Activated T-helper 1 cell treated with anti-CD3 and anti-CD28 coated beads, Interleukin-2, amount 50 U/mL, for 16 hours (primary cell): ENCODE data around the gene TRIM41.
"Not testable (repeated sequence)": the region's sequence is repeated elsewhere in the genome, so short reads cannot be mapped to it uniquely, and the experiment has no call there.

Experiments
- DNase-seq, 2 donors: peaks; one replicate each; pipeline ENCODE4 v3.0.0-alpha.2; 2020; ENCODE audit warnings: low read depth in 1 of 2, low spot score in 1 of 2

TRIM41 gene

DNA sequence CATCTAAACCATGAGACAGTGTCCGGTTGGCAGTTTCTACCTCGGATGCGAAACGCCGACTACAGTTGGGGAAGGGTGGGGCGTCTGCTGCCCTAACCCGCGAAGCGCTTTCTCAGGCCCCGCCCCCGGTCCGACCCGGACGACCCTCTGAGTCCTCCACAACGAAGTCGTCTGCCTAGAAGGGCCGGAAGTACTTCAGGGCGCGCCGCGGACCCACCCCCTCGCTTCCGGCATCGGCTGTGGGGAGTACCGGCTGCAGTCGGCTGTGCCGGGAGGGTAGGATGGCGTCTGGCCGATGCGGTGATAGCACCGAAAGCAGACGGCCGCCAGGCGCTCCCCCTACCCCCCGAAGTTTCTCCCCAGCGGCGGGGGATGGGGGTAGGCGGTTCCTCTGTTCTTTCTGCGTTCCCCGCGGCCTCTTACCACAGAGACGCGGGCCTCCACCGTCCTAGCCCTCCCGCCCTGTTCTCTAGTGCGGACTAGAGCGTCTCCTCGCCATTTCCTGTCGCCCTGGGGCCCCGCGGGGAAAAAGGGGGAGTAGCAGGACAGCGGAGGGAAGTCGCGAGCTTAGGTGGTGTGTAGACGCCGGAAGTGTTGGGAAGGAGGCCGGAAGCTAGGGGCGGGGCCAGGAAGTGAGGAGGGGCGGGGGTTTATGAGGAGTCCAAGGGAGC, at the start of gene TRIM41:
Gene TRIM41 (plus strand): TSS at position 224 of the 671 bp plus-strand sequence. CDS start 719 bp downstream, outside the sequence.
- DNase-seq, result peak; percentile 95 to 96

GRCh38 chr5:181173420-181174342, 49.4 kb upstream of the TRIM41 start:
- DNase-seq, result peak in 1 of 2 donors; percentile 30

DNA sequence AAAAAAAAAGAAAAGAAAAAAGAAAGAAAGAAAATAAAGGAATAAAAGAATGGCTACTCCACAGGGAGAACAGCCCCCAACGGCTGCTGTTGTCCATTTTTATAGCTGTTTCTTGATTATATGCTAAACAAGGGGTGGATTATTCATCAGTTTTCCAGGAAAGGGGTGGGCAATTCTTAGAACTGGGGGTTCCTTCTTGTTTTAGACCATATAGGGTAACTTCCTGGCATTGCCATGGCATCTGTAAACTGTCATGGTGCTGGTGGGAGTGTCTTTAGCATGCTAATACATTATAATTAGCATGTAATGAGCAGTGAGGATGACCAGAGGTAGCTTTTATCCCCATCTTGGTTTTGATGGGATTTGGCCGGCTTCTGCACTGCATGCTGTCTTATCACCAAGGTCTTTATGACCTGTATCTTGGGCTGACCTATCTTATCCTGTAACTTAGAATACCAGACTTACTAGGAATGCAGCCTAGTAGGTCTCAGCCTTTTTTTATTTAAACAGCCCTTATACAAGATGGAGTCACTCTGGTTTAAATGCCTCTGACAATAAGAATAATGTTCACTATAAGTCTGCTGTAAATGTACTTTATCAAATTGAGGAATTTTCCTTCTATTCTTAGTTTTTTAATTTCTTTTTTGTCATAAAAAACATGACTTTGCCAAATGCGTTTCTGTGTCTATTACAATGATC, 46.7 kb upstream of the TRIM41 start:
- DNase-seq, result no peak

DNA sequence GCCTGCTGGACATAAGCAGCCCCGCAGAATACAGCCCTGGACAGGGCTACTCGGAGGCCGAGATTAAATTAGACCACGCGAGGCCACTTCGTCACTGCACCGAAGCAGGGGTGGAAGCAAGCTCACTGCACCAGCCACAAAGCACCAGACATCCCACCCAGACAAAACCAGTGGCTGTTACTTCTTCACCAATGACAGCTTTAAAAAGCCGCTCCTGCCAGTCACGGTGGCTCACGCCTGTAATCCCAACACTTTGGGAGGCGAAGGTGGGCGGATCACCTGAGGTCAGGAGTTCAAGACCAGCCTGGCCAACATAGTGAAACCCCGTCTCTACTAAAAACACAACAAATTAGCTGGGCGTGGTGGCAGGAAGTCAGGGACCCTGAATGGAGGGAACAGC, 45.5 kb upstream of the TRIM41 start:
- not testable (repeated sequence) for DNase-seq

DNA sequence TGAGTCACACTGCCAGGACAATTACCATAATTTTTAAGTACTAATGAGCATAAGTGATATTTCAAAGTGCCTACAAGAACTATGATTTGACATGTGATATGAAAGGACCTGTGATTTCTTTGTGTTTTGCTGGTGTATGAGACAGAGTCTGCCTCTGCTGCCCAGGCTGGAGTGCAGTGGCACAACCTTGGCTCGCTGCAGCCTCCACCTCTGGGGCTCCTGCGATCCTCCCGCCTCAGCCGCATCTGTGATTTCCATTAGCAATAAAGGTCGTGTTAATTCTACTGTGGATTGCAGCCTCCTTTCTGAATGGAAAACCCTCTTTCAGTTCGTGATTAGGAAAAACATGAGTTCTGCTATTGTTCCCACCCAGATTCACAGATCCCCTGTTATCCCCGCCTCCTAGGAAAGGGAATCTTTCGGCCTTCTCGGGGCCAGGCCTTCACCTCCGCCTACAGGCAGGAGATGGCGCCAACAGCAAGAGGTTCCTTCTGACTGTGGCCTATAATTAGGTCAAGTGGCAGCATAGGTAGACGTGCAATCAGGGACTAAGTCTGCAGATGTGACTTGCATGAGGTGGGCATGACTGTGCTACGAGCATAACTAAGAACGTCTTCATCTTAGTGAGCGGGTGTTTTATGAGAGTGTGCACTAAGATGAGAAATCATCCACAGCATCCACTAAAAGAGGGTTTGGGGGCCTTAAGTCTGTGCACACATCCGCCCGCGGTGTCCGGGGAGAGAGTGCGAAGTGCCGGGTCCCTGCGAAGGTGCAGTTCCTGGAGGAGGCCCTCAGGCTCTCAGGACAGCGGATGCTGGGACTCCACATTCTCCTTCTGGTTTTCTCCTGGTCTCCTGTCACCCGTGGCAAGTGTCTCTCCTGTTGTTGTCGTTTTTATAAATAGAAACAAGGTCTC, 41.2 kb upstream of the TRIM41 start:
- peak in 1 of 2 donors; percentile 35 for DNase-seq

DNA sequence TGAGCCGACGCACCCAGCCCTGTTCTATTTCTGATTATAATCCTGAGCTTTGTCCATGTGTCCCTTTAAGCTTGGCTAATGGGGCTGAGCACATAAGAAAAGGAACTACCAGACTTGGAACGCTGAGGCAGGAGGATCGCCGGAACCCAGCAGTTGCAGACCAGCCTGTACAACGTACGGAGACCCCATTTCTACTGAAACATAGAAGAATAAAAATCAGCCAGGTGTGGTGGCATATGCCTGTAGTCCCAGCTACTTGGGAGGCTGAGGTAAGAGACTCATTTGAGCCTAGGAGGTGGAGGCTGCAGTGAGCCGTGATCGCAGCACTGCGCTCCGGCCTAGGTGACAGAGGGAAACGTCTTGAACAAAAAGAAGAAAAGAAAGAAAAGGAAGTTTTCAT, 40.4 kb upstream of the TRIM41 start:
- DNase-seq, result no peak

- no peak for DNase-seq
Measured at GRCh38 chr5:181184845-181185216, 38.2 kb upstream of the TRIM41 start.

DNA sequence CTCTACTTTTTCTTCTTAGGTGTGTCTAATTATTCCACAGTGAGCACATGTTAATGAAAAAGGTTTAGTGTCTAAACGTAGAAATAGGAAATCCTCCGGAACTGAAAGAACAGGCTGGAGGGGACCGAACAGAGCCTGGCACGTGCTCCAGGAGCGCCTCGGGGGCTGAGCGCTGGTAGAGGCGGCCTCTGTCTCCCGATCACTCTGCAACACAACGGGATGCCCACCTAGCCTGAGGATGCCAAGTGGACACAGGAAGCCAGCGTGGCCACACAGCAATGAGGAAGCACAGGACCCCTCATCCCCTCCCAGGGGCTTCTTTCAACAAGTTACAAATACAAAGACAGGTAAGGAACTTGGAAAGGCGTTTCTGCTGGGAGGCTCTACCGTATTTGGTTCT, 37.5 kb upstream of the TRIM41 start:
- DNase-seq, result no peak

DNA sequence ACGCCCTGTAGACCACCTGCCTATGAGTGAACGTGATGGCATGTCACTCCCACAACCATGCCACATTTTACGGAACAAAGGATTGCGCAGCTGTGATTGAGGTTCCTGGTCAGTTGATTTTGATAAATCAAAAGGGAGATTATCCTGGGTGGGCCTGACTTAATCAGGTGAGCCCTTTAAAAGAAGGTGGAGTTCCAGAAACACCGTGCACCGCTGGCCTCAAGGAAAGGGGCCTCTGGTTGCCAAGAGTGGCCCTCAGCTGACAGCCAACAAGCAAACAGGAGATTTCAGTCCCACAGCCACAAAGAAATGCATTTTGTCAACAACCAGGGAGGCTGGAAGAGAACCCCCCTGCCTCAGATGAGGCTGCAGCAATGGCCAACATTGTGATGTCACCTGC, 37.1 kb upstream of the TRIM41 start:
- DNase-seq, result no peak

DNA sequence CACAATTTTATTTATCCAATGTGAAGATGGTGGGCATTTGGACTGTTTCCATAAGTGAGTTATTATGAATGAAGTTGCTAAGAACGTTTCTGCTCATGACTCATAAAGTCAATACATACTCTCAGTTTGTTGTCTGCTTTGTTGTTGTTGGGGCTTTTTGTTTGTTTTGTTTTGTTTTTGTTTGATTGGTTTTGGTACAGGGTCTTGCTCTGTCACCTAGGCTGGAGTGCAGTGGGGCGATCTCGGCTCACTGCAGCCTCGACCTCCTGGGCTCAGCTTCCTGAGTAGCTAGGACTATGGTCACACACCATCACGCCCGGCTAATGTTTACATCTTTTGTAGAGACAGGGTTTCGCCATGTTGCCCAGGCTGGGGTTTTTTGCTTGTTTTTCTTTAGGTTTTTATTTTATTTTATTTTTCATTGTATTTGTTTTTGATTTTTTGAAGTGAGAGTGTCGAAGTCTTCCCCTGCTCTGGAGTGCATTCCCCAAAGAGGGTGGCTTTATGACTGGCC, 36.0 kb upstream of the TRIM41 start:
- DNase-seq, result no peak

GRCh38 chr5:181187500-181188213, 35.4 kb upstream of the TRIM41 start:
- no peak for DNase-seq

DNA sequence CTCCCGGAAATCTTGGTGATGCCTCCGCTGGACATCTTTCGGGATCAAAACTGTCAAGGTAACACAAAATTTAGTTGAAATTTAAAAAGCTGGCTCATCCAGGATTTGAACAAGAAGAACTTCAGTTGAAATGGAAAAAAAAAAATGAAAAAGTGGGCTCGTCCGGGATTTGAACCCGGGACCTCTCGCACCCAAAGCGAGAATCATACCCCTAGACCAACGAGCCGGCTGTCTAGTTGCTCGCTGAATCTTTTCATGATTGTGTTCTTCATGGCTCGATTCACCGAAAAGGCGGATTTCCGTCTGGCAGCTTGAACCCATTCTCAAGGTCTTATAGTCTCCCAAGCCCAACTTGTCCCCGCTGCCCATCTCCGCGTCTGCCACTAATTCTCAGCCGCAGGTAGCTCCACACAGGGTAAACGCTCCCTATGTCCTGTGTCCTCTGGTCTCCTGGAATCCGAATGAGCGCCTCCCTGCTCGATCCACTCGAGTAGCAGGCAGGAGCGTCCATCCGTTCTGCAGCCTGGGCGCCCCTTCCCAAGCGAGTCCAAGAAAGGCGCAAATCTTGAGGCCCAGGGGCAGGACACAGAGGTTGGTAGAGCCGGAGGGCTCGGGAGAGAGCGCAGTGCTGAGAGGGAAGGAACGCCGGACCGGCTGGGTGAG, 34.2 kb upstream of the TRIM41 start:
- peak; percentile 57 to 64 for DNase-seq

GRCh38 chr5:181189363-181189961, 33.6 kb upstream of the TRIM41 start:
- DNase-seq, result peak in 1 of 2 donors; percentile 12

DNA sequence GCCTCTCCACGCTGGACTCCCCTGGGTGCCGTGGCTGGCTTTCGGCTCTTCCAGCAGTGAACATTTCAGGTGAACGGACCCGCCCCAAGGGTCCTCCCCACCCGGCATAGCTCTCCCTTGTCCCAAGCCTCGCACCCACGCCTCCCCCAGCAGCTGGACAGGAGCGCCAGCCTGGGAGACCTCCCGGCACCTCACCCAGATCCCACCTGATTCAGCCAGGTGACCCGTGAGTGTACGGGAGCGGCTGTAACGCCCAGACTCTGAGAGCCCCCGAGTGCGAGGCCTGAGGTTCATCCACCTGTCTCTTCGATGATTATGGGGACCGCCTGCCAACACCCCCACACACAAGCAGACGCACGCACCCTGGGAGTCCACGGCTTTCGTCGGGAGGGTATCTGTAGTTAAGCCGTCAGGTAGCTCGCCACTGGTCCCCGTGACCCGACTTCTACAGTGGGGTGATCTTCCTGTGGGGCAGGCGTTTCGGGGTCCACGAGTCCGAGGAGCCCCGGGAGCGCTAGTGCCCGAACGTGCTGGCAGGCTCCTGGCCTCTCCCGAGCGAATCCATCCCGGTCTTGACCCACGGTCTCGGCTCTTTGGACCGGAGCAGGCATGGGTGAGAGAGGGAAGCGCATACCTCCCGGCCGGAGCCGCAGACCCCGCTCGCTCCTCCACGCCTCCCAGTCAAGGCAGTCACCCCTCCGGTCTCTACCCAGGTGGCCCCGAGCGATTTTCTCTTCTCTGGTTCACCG, 32.9 kb upstream of the TRIM41 start:
- peak in 1 of 2 donors; percentile 12 for DNase-seq

- peak in 1 of 2 donors; percentile 9 for DNase-seq
Measured at GRCh38 chr5:181190711-181191525, 32.2 kb upstream of the TRIM41 start.

DNA sequence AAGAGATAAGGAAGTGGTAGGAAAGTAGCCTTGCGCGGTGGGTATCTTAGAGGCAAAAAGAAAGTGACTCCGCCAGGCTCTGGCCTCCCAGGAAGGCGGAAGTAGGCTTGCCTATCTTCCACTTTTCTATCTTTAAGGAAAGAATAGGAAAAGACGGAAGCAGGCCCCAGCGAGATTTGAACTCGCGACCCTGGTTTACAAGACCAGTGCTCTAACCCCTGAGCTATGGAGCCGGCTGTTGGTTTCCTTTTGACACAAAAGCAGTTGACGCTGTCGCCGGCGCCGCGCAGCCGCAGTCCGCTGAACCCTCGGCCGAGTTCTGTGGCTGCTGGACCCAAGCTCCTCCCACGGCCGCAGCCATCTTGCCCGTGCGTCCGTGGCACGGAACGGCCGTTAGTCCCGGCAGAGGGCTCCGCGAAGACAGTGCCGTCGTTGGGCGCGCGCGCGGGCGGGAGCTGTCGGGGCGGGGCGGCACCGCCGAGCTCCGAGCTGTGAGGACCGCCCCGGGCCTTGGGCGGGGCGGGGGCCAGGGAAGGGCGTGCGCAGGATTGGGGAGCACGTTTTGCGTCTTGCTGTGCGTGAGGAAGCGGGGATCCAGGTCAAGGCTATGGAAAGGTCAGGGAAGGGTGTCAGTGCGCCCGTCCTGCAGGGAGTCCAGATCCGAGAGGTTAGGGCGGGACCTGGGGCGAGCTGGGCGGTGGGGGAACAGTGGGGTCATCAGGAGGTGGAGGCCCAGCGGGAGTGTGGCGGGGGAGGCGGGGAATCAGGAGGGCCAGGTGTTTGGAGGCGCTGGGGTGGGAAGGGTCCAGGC, 31.4 kb upstream of the TRIM41 start:
- peak; percentile 94 to 96 for DNase-seq
